ENCODE measurements around the gene CDKL4. TPM values are rescaled to one million over a fixed set of nuclear protein-coding genes. Genes with fewer than 3 reads are reported as not detected.

The CDKL4 gene
- total RNA-seq, 2 experiments from 2014 or later, result 0.75 TPM; not detected in 1

DNA sequence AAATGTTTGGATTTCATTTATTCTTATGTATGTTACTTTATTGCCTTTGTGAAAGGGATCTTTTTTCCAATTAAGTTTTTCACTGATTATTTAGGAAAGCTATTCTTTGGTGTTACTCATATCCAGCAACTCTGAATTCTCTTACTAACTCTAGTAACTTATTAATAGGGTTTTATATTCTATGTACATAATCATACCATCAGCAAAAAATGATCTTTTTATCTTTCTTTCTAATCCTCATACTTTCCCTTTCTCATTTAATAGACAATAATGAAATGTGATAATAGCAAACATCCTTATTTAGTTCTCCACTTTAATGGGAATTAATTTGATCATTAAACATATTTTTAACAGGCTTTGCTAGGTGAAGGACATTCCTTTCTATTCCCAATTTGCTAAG is 12.3 kb upstream of the CDKL4 start:
- no peak overlapping the region for H3K4me3 ChIP-seq (ENCODE audit: low read length)
- POLR2A ChIA-PET, result no interaction called here
- no peaks in the 10 kb centered on the region for H3K27me3 Mint-ChIP-seq
- peaks cover 21% of the 10 kb centered on the region for H3K36me3 ChIP-seq (ENCODE audit: insufficient read depth, low read length)
- H3K9me3 ChIP-seq (ENCODE audit: control insufficient read depth in 1 of 2, insufficient read depth in 1 of 2, low read length in 2 of 2), result peaks cover 0 to under 1% of the 10 kb centered on the region in 2 experiments
- ATAC-seq (ENCODE audit: poor library complexity), result no peak
- H3K4me1 Mint-ChIP-seq (ENCODE audit: low read depth), result no peaks in the 10 kb centered on the region
- no peak for DNase-seq
- H3K4me3 Mint-ChIP-seq, result no peak overlapping the region
- H3K9me3 Mint-ChIP-seq, result no peaks in the 10 kb centered on the region
- H3K27ac ChIP-seq (ENCODE audit: low read depth in 1 of 2, low read length in 2 of 2), result no peak overlapping the region
- CTCF ChIA-PET, result no interaction called here
- H3K36me3 Mint-ChIP-seq (ENCODE audit: low read depth), result peaks cover 72% of the 10 kb centered on the region
- no peaks in the 10 kb centered on the region for H3K27me3 ChIP-seq (ENCODE audit: control insufficient read depth in 1 of 2, insufficient read depth in 2 of 2, low read length in 2 of 2)
- TF ChIP-seq, protein P1, sequence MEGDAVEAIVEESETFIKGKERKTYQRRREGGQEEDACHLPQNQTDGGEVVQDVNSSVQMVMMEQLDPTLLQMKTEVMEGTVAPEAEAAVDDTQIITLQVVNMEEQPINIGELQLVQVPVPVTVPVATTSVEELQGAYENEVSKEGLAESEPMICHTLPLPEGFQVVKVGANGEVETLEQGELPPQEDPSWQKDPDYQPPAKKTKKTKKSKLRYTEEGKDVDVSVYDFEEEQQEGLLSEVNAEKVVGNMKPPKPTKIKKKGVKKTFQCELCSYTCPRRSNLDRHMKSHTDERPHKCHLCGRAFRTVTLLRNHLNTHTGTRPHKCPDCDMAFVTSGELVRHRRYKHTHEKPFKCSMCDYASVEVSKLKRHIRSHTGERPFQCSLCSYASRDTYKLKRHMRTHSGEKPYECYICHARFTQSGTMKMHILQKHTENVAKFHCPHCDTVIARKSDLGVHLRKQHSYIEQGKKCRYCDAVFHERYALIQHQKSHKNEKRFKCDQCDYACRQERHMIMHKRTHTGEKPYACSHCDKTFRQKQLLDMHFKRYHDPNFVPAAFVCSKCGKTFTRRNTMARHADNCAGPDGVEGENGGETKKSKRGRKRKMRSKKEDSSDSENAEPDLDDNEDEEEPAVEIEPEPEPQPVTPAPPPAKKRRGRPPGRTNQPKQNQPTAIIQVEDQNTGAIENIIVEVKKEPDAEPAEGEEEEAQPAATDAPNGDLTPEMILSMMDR (IDR thresholded peaks at IDR 0.05), result no peak
- no peaks in the 10 kb centered on the region for H3K4me1 ChIP-seq (ENCODE audit: insufficient read depth, low read length)
- H3K27ac Mint-ChIP-seq, result no peak overlapping the region
- intact Hi-C loops (cut with DNase I, micrococcal nuclease), result no loop called here

- peaks cover 58% of the 10 kb centered on the region for H3K36me3 Mint-ChIP-seq (ENCODE audit: low read depth)
- no peak for ATAC-seq (ENCODE audit: poor library complexity)
- no peak overlapping the region for H3K4me3 Mint-ChIP-seq
- H3K27ac Mint-ChIP-seq, result no peak overlapping the region
- no peak overlapping the region for H3K4me3 ChIP-seq (ENCODE audit: low read length)
- peaks cover 0 to 3% of the 10 kb centered on the region in 2 experiments for H3K9me3 ChIP-seq (ENCODE audit: control insufficient read depth in 1 of 2, insufficient read depth in 1 of 2, low read length in 2 of 2)
- no peaks in the 10 kb centered on the region for H3K4me1 ChIP-seq (ENCODE audit: insufficient read depth, low read length)
- POLR2A ChIA-PET, result no interaction called here
- TF ChIP-seq, protein P1 (IDR thresholded peaks at IDR 0.05), result no peak
- H3K27me3 ChIP-seq (ENCODE audit: control insufficient read depth in 1 of 2, insufficient read depth in 2 of 2, low read length in 2 of 2), result no peaks in the 10 kb centered on the region
- H3K4me1 Mint-ChIP-seq (ENCODE audit: low read depth), result no peaks in the 10 kb centered on the region
- no peaks in the 10 kb centered on the region for H3K27me3 Mint-ChIP-seq
- H3K9me3 Mint-ChIP-seq, result no peaks in the 10 kb centered on the region
- no peak for DNase-seq
- intact Hi-C loops (cut with DNase I, micrococcal nuclease), result no loop called here
- H3K36me3 ChIP-seq (ENCODE audit: insufficient read depth, low read length), result peaks cover 16% of the 10 kb centered on the region
- CTCF ChIA-PET, result interaction anchor here (0.7 kb wide), 1 partner anchor 55 kb away, joined by 3 read pairs; no protein-coding TSS in a partner anchor
- no peak overlapping the region for H3K27ac ChIP-seq (ENCODE audit: low read depth in 1 of 2, low read length in 2 of 2)
These were observed 9.2 kb upstream of the CDKL4 start for GRCh38 chr2:39252888-39253518.

DNA sequence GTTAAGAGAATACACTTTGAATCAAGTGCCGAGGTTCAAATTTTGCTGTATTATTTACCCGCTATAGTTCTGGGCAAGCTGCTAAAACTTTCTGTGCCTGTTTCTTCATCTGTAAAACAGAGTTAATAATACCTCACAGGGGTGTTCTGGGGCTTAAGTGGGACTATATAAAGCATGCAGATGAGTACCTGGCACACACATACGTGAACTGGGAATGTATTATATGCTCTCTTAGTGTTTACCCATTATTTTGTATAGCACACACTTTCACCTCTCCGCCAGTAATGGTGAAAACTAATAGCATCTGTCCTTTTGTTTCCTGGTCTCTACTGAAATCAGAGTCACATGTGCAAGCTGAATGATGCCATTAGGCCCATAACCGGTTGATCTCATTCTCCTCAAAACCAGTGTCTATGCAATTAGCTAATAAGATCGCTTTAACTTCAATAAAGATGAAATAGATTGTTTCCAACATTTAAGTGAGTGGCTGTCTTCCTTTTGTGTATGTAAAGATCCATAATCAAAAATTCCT is 3.8 kb upstream of the CDKL4 start:
- Histone ChIP-seq H3K27ac (ENCODE audit: low read depth in 1 of 2, low read length in 2 of 2) (no peak overlapping the region), H3K4me1 (ENCODE audit: insufficient read depth, low read length) (peaks cover 12% of the 10 kb centered on the region), H3K27me3 (ENCODE audit: control insufficient read depth in 1 of 2, insufficient read depth in 2 of 2, low read length in 2 of 2) (no peaks in the 10 kb centered on the region), H3K36me3 (ENCODE audit: insufficient read depth, low read length) (peaks cover 3% of the 10 kb centered on the region), H3K9me3 (ENCODE audit: control insufficient read depth in 1 of 2, insufficient read depth in 1 of 2, low read length in 2 of 2) (peaks cover 0 to 7% of the 10 kb centered on the region in 2 experiments), H3K4me3 (ENCODE audit: low read length) (no peak overlapping the region)
- H3K4me1 Mint-ChIP-seq (ENCODE audit: low read depth), result peaks cover 18% of the 10 kb centered on the region
- ChIA-PET CTCF (no interaction called here), POLR2A (no interaction called here)
- no peaks in the 10 kb centered on the region for H3K27me3 Mint-ChIP-seq
- no peaks in the 10 kb centered on the region for H3K9me3 Mint-ChIP-seq
- no peak for DNase-seq
- TF ChIP-seq, protein P1 (IDR thresholded peaks at IDR 0.05), result no peak
- H3K4me3 Mint-ChIP-seq, result no peak overlapping the region
- no peak for ATAC-seq (ENCODE audit: poor library complexity)
- intact Hi-C loops (cut with DNase I, micrococcal nuclease), result no loop called here
- peaks cover 24% of the 10 kb centered on the region for H3K36me3 Mint-ChIP-seq (ENCODE audit: low read depth)
- no peak overlapping the region for H3K27ac Mint-ChIP-seq
